GM10847 (cell line): ENCODE data around the gene CLK3.

Experiments
- POLR2A ChIP-seq: IDR thresholded peaks from 2 replicates; pipeline ENCODE4 v1.6.1; 2011; ENCODE audit not compliant: insufficient read length; ENCODE audit errors: extremely low read depth

The CLK3 gene

DNA sequence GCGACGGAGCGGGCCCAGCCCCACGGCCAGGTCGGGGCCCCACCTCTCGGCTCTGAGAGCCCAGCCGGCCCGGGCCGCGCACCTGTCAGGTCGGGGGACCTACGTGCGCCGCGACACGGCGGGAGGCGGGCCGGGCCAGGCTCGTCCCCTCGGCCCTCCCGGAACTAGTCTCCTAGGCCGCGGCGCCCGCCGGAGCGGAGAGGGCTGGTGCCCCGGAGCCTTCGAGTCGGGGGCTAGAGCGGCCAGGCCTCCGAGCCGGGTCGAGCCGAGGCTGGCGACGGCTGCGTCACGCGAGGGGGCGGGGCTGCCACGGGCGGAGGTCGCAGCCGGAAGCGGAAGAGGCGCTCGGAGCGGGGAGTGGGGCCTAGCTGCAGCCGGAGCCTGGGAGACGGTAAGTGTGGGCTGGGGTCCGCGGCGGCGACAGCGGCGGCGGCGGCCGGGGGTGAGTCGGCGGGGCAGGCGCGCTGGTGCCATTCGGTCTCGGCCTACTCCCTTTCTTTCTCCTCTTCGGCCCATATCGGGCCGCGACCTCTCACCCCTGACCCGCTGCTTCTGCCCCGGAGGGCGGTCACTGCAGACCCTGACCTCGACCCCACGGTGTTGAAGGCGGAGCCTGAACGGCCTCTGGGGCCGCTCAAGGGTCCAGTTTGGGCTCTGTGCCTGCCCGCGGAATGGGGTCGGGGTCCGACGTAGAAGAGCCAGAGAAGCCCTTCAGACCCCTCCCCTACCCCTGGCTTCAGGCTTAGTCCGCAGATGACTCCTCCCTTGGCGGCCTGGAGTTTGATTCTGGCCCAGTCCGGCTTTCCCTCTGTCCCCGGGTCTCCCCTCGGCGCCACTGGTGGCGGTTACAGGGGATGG, at the start of gene CLK3:
Gene CLK3 (plus strand): TSS at position 329 of the 858 bp plus-strand sequence. CDS start 3,361 bp downstream, outside the sequence.
- TF ChIP-seq POLR2A: peak; percentile 58

DNA sequence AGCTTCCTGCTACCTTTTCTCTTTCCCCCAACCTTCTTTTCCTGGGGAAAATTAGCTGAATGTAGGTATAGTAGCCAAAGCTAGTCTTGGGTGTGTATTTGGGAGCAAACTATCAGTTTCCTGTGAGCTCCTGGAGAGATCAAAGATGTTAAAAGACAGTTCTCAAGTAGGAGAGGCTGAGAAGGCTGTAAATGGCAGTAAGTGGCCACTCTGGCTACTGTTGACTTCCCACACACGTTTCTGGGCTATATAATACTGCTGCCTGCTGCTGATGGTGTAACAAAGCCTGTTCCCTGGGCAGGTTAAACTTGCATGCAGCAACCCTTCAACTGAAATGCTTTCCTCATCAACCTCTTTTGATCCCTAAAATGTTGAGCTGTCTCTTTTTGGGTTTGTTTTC, 47.0 kb upstream of the CLK3 start:
- TF ChIP-seq POLR2A: no peak

DNA sequence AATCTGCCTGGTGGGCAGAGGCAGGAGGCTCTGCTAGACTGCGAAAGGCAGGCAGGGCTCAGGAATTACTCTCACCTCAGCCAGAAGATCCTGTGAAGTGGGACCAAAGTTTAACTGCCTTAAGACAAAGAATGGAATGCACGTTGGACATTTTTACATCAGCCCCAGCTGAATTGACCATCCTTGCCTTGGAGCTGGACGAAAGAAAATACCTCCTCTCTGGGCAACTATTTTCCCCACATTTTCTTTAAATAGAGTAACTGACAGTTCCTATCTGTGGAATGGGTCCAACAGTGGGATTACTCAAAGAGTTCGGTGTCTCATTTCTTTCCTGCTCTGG, 45.9 kb upstream of the CLK3 start:
- no peak for TF ChIP-seq POLR2A

DNA sequence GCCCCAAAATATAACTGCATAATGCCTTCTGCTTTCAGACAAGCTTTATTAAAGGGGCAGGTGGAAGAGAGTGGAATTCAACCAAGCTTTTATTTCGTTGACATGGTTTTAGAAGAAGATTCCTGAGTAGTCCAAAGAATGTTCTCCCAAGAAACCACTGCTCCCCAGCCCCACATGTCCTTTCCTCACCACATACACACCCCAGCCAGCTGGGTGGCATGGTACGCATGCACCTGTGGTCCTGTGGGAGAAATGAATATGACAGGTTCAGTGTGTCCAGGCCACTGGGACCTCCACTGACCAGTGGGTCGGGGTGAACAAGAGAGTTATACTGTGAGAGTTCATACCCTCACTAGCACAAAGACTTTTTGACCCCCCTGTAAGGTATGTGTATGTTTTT, 44.4 kb upstream of the CLK3 start:
- no peak for TF ChIP-seq POLR2A

DNA sequence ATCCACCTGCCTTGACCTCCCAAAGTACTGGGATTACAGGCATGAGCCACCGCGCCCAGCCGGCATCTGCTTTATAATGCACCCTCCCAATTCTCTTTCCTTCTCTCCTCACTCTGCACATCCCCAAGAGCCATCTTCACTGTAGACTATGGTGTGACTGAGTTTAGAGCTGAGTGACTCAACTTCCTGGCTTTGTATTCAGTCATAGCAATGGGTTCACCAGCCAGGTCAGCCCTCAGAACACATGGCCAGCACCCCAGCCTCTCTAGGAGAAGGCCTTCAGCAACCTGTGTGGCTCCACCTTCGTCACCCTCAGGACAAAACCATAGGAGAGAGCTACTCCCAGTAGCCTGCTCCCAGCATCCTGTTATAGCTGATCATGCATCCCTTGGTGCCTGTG, 41.6 kb upstream of the CLK3 start:
- no peak for TF ChIP-seq POLR2A

DNA sequence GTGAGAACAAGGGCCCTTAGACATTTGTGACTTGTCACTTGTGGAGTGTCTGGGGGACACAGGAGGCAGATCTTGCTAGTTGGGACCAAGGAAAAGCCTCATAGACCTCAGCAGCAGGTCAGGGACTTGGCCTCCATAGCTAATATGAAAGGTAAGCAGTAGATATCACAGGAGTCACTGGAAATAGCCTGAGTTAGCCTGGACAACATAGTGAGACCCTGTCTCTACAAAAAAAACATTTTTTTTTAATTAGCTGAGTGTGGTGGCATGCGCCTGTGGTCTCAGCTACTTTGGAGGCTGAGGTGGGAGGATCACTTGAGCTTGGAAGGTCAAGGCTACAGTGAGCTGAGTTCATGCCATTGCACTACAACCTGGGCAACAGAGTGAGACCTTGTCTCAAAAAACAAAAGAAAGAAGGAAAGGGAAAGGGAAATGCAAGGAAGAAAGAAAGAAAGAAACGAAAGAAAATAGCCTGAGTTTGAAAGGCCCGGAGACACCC, 37.1 kb upstream of the CLK3 start:
- no peak for TF ChIP-seq POLR2A

DNA sequence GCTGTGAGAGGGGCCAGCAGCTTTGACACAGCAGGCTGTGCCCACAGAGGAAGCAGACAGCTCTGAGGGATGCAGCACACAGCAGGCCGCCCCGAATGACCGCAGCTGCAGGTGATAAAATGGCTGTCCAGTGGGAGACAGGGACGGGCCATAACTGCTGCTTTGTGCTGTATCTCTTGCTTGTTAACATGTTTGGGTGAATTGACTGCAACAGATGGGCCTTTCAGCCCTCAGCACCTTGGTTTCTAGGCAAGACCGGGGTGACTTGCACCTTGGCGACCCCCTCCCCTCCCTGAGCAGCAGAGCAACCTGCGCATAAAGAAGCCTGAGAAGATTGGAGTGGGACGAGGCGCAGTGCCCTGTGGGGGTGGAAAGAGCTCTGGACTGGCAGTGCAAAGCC, 36.6 kb upstream of the CLK3 start:
- TF ChIP-seq POLR2A: no peak

DNA sequence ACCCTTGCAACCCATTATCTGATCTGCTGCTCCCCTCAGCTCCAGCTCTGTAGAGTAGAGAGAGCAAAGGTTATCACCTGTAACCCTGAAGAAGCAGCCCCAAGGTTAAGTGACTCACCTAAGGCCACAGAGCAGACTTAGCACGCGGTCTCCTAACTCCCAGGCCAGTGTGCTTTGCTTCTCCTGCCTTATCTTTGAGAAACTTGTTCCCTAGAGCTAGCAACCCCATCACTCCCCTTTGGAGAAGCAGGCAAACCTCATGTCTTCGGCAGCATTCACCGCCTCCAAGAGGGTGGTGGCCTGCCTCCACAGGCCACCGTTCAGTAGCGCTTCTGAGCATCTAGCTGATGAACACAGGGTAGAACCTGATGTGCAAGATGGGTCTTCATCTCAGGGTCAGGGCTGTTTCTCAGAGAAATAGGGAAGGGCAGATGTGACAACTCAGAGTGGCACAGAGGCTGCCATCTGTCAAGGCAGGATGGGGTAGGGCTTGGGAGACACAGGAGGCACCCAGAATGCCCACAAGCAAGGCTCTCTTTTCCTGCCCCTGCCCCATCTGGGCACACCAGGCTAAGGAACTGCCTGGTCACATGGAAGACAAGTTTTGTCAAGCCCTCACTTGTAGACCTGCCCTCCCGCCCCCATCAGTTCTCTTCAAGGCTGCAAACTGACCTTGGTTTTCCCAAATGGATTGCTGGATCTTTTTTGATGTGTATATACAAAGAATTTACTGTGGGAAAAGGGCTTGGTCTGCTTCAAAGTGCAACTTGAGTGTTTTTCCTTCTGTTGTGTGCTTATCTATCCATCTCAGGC, 34.9 kb upstream of the CLK3 start:
- no peak for TF ChIP-seq POLR2A

DNA sequence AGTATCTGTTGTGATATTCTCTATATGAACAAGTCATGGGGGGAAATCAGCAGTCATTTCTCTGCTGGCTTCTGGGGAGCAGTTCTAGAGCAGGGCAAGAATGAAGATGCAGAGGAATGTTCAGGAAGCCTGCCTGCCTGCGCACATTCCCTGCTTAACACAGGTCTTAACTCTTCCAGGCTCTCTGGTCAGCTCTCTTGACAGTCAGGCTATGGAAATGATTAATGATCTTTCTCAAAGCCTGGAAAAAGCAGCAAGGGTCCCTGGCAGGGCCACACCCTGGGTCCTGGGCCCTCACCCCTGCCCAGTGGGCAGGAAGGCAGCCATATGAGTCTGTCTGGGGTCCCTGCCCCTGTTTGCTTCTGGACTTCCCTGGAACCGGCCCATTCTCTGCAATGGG, 31.4 kb upstream of the CLK3 start:
- TF ChIP-seq POLR2A: no peak

DNA sequence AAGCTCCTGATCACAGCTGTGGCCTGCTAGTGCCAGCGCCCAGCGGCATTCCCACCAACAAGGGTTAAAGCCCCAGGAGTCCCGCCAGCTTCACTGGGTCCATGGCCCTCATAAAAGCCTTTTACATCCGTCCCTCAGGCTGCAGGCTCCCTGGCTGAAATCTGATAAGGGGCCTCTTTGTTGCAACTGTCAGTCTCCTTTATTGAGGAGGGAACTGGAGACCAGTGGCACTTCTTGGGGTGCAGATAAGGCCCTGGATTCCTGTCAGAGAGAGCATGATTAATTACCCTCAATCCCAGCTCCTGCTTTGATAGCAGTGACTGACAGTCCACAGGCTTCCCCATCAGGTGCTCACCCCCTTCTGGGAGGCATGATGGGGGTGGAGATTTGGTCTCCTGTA, 30.9 kb upstream of the CLK3 start:
- no peak for TF ChIP-seq POLR2A

DNA sequence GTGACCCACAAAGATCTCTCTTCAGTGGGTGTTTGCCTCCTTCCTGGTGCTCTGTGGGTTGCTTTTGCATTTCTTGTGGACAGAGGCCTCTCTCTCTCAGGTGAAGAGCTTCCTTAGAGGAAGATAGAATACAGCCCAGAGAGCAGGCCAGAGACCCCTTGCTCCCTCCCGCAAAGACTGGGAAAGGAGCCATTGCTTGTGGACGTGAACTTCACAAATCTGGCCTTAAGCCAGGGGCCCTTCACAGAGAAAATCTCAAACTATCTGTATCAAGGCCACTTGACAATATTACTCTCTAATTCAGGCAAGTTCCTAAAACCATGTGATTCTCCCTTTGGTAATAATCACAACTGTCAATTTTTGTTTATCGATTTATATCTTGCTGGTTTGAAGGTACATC, 30.4 kb upstream of the CLK3 start:
- no peak for TF ChIP-seq POLR2A

DNA sequence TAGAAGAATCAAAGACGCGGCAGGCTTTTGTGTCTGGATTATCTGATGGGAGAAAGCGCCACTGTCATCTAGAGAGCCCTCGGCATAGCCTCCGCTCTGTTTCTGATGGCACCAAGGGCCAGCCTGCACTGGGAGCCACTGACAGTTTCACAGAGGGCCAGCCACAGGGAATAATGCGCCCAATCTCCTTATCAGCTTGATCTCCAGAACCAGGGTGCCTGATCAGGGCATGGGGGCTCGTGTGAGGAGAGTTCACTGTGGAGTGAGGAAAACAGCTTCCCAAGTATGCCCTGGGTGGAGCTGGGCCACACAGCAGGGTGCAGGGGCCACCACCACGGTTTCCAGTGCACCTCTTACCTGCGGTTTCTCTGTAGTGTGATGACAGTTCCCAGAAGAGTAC, 29.8 kb upstream of the CLK3 start:
- TF ChIP-seq POLR2A: no peak

DNA sequence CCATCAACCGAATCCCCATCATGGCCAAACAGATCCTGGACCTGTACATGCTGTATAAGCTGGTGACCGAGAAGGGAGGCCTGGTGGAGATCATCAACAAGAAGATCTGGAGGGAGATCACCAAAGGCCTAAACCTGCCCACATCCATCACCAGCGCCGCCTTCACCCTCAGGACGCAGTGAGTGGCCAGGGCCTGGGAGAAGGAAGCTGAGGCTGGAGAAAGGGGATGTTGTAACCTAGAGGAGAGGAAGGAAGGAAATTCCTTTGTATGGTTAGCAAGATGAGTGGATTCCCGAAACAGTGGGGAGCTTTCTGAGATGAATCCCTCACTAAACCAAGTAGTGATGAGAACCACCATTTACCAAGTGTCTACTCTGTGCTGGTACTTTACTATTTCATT, 25.8 kb upstream of the CLK3 start:
- no peak for TF ChIP-seq POLR2A

DNA sequence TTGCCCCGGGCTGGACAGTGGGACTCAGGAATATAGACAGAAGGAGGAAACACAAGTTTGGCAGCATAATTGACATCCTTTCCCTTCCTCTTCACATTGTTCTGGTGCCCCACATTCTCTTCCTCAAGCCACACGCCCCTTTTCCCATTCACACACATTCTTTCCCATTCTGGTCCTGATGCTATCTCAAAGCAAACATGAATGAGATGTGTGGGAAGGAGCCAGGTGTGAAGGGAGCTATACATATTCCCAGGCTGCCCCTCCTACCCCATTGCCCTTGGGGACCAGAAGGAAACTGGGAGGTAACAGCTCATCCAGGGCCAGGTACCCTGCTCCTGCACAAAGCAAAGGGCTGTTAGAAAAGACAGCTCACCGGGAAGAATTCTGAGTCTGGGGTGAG, 23.4 kb upstream of the CLK3 start:
- no peak for TF ChIP-seq POLR2A

DNA sequence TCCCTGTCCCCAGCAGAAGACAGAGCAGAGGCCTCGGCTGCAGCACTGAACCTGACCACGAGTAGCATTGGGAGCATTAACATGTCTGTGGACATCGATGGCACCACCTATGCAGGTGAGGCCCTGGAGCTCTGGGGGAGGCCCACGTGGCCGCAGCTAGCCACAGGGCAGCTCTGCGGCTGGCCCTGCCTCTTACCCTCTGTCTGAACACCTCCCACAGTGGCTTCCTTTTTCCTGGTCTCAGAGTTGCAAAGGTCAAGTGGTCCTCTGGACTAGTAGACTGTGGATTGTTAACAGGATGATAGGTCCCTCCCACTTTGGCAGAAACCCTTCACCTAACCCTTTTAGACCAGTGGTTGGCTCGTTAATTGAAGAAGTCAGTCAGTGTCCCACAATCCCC, 22.5 kb upstream of the CLK3 start:
- TF ChIP-seq POLR2A: no peak

DNA sequence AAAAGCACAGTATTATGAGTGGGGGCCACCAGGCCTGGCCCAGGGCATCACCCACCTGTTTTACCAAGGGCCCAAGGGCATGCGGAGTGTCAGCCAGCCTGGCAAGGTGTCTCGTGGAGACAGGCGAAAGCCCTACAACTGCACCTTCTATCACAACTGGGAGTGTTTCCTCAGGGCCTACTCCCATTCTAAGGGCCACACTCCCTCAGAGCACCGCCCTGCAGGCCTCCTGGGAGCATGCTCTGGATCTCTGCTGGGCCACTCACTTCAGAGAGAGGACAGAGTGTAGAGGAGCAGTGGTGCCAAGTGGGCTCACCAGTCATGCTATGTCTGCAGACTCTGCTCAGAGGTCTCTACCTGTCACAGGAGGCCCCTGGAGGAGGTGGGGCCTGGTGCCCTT, 21.2 kb upstream of the CLK3 start:
- TF ChIP-seq POLR2A: no peak
